Loucy (cell line): ENCODE measurements around the gene RNF38.

ENCODE experiments used
- H2AFZ ChIP-seq: fragments of 200-600 bp; sonication (generic); 2 replicates; pipeline ENCODE4 v1.6.0; 2016; ENCODE audit warnings: antibody characterized with exemption, mild to moderate bottlenecking, low read length, moderate library complexity
- H3F3A ChIP-seq: fragments of 200-600 bp; 2 replicates; pipeline ENCODE4 v1.6.0; 2016; ENCODE audit warnings: antibody characterized with exemption, low read depth, mild to moderate bottlenecking
- H3K27me3 ChIP-seq: fragments of 200-600 bp; sonication (generic); 2 replicates; pipeline ENCODE4 v1.6.1; 2014; ENCODE audit warnings: low read length, mild to moderate bottlenecking; ENCODE audit not compliant: insufficient read depth, poor library complexity, severe bottlenecking
- H3K36me3 ChIP-seq: fragments of 200-600 bp; sonication (generic); 2 replicates; pipeline ENCODE4 v1.6.1; 2016; ENCODE audit warnings: low read length; ENCODE audit not compliant: insufficient read depth
- H3K4me1 ChIP-seq: fragments of 200-600 bp; sonication (generic); 2 replicates; pipeline ENCODE4 v1.5.1; 2014; ENCODE audit warnings: low read length, mild to moderate bottlenecking; ENCODE audit not compliant: insufficient read depth, poor library complexity, severe bottlenecking
- H3K4me2 ChIP-seq: fragments of 200-600 bp; sonication (generic); 2 replicates; pipeline ENCODE4 v1.6.0; 2014; ENCODE audit warnings: antibody characterized with exemption, low read length, low read depth, mild to moderate bottlenecking; ENCODE audit not compliant: poor library complexity, severe bottlenecking
- H3K4me3 ChIP-seq: fragments of 200-600 bp; sonication (generic); 2 replicates; pipeline ENCODE4 v1.5.1; 2014; ENCODE audit warnings: low read length, mild to moderate bottlenecking, mixed read lengths; ENCODE audit not compliant: poor library complexity, severe bottlenecking
- H3K79me2 ChIP-seq: fragments of 200-600 bp; sonication (generic); 2 replicates; pipeline ENCODE4 v1.6.1; 2014; ENCODE audit warnings: low read length; ENCODE audit not compliant: insufficient read depth
- H3K9ac ChIP-seq: fragments of 200-600 bp; sonication (generic); 2 replicates; pipeline ENCODE4 v1.6.0; 2014; ENCODE audit warnings: mild to moderate bottlenecking, low read depth, low read length, moderate library complexity; ENCODE audit not compliant: poor library complexity, severe bottlenecking
- H3K9me2 ChIP-seq: fragments of 200-600 bp; sonication (generic); replicated peaks from 2 replicates; pipeline ENCODE4 v1.6.1; 2016; ENCODE audit warnings: low read depth, low read length, mixed read lengths
- H3K9me3 ChIP-seq: fragments of 200-600 bp; sonication (generic); 2 replicates; pipeline ENCODE4 v1.6.1; 2014; ENCODE audit warnings: mild to moderate bottlenecking, antibody characterized with exemption, low read length, low read depth; ENCODE audit not compliant: insufficient read depth
- H4K20me1 ChIP-seq: fragments of 200-600 bp; sonication (generic); 2 replicates; pipeline ENCODE4 v1.6.0; 2014; ENCODE audit warnings: antibody characterized with exemption, low read length, mild to moderate bottlenecking; ENCODE audit not compliant: insufficient read depth, poor library complexity, severe bottlenecking
- CTCF ChIP-seq: fragments of 200-600 bp; sonication (generic); conservative IDR thresholded peaks from 2 replicates; pipeline ENCODE4 v1.5.1; 2014; ENCODE audit warnings: mild to moderate bottlenecking, antibody characterized with exemption, low read length
- EZH2phosphoT487 ChIP-seq: fragments of 200-600 bp; IDR thresholded peaks from 2 replicates; pipeline ENCODE4 v1.6.1; 2018; ENCODE audit warnings: antibody characterized with exemption, mild to moderate bottlenecking, moderate library complexity, borderline replicate concordance

RNF38 gene

DNA sequence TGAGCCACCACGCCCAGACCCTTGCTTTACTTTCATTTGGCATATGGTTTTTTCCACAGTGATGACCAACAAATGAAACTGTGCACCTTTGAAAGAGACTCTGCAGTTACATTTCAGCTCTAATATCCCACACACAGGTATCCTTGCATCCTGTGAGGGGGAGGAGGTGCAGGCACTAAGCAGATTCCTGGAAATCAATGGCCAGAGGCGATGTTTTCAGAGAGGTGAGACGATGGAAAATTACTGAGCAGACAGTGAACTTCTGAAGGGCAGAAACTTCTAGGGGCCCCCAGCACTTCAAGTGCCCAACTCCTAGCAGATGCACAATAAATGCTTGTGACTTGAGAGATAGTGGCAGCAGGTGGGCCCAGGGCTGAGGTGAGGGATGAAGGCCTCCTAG, 112.0 kb downstream of the RNF38 start:
- Histone ChIP-seq H3K4me3 (no peak overlapping the region), H3K36me3 (no peaks in the 10 kb centered on the region), H3K9ac (no peak overlapping the region), H3K27me3 (no peaks in the 10 kb centered on the region), H3K9me3 (no peaks in the 10 kb centered on the region), H3K4me2 (no peak overlapping the region), H3K9me2 (no peaks in the 10 kb centered on the region), H4K20me1 (no peaks in the 10 kb centered on the region), H2AFZ (no peak overlapping the region), H3K79me2 (no peaks in the 10 kb centered on the region), H3K4me1 (no peaks in the 10 kb centered on the region), H3F3A (no peaks in the 10 kb centered on the region)
- TF ChIP-seq EZH2phosphoT487 (no peak), CTCF (no peak)
